Kidney tubule cell (primary cell): ENCODE results near the gene CDKN1C.
A peak's percentile ranks its signal among the peaks of the same experiment; 100 is the strongest.

Experiments
- DNase-seq: peaks from one replicate; pipeline ENCODE4 v3.0.0-alpha.2; 2018; ENCODE audit warnings: low spot score

CDKN1C gene

DNA sequence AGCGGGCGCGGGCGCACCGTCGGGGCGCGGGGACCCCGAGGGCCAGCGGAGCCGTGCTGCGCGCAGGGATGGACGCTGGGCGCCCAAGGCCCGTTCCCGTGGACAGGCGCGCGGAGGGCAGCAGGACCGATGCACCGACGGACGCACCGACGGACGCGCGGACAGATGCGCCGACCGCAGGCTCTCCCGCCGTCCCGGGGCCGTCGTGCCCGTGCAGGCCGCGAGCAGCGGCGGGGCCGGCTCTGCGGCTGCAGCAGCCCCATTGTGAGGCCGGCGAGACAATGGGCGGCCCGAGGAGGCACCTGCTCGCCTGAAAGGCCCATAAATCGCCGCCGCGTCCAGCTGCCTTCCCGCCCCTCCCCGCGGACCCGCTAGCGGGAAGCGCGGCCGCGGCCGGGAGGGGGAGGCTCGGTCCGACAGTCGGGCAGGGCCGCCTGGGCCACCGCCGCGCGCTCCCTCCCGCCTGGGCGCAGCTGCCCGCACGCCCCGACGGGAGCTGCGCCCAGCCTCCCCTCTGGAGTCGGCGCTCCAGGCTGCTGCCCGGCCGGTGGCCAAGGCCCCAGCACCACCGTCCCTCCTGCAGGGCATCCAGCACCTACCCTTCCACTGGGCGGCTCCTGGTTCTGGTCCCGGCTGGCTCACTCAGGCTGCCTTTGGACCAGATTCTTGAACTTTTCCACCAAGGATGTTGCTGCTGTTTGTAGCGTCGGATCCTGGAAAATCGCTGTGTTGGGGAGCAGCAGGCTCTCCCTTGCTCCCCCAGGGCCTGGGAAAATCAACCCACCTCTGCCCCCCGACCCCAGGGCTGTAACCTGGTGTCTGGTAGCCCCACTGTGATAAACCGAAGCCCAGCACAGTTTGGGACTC, 15.8 kb downstream of the CDKN1C start:
- no peak for DNase-seq

DNA sequence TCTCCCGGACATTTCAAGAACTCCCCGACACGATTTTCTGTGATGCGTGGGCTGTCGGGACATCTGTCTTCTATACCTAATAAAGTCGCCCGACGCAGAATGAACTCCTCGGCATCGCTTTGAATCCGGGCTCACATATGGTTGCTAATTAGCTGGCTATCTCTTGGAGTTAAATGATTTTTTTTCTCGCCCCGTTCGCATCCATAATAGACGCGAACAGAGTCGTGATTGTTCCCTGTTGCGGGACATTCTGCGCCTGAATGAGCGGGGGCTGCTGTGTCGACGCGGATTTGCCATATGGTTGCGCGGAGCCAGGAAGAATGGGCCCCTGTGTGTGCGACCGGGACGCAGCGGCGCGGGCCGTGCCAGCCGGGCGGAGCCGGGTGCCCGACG, 16.4 kb downstream of the CDKN1C start:
- no peak for DNase-seq

DNA sequence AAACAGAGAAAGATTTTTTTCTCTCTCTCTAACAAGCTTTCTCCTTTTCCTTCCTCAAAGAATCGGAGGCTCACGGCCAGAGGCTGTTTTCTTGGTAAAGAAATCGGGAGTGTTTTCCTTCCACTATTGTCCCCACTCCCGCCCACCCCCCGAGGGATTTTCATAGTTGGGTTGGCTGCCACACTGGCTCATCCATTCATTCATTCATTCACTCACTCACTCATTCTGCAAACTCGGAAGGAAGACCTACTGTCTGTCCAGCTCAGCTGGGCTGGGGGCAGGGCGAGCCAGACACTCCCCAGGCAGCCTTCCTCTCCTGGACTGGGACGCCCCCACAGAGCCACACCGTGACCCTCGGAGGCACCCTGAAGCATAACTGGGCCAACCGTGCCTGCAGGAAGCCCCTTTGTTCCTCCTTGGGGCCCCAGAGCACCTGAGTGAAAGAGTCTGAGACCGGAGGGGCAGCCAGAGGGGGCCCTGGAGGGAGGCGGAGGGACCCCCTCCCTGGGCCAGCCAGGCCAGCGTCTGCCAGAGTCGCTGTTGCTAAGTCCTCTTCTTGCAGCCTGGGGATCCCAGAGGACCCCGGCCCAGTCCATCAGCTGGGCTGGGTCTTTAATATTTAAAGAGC, 17.0 kb downstream of the CDKN1C start:
- DNase-seq: no peak

DNA sequence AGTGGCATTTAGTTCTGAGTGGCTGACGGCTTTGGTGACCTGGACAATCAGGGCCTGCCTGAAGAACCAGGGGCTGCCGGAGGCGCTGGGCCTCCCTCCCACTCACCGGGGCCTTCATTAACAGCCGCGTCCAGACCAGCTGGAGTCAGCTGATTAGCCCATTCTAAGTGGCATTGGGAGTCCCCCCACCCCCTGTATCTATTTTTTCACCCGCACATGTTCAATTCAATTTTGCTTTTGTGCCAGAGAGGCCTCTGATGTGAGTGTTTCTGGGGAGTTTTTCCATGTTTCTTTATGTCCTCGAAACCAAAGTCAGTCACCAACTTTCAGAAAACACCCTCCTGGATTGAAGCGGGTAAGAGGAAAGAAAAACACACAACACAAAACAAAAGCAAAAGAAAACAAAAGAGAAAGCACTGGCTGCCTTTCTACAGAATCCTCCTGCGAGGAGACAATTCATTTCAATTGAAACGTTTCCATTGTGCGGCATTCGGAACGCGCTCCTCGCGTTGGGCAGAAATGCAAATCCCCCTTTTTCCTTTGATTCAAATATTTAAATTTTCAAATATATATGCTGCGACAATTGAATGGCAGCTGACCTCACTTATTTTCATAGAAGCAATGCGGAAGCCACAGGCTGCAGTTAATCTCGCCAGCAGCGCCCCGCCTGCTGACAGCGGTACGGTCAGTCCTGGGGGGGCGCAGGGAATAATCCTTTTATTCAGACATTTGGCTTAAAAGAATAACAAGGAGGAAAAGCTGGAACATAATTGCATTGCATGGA, 17.7 kb downstream of the CDKN1C start:
- no peak for DNase-seq

DNA sequence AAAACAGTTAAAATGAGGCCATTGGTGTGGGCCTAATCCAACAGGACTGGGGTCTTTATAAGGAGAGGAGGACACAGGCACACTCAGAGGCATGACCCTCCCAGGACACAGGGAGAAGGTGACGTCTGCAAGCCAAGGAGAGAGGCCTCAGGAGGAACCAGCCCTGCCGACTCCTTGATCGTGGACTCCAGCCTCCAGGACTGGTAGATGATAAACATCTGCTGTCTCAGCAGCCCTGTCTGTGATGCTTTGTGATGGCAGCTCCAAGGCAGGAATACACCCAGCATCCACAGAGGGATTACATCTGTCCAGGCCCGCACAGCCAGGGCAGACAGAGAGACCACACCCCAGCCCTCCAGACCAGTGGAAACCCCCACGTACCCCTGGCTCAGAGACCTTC, 18.4 kb downstream of the CDKN1C start:
- DNase-seq: no peak

DNA sequence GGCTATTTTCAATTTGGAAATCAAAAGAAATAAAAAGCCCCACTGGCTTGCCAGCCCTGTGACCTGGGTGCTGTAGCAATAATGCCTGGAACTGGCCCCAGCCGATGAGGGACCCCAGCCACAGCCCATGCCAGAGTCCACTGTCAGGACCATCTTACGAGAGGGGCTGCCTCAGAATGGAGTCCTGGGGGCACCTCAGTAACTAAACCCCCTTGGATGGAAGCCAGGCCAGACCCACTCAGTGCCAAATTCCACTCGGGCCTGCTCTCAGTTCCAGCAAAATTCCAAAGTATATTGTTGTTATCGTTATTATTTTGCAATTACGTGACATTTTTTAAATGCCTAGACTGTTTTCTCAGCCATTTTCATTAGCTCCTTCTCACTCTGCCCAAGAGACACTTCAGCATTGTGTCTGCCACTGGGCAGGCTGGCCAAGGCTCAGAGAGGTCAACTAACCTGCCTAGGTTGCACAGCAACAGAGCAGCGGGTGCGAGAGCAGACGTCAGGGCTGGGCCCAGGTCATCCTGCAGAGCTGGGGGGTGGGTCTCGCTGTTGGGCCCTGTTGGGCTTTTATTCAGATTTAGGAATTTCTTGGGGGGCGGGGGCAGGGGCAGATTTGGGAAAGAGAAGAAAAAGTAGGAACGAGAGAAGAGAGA, 19.5 kb downstream of the CDKN1C start:
- DNase-seq: no peak

DNA sequence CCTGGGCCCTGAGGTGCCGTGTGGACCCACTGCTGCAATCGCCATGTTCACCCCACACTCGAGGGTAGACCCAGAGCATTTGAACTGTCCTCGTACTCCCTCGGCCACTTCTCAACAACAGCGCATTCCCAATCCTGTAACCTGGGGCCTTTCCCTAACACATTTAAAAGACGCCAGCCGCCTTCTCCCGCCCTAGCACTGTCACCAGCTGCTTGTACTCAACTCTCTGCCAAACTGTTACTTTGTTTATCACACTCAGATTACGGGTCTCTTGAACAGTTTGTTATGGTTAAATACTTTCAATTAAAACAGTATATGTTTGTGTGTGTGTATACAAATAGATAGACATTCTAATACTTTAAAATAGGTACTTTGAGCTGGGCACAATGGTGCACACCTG, 20.7 kb downstream of the CDKN1C start:
- DNase-seq: no peak

DNA sequence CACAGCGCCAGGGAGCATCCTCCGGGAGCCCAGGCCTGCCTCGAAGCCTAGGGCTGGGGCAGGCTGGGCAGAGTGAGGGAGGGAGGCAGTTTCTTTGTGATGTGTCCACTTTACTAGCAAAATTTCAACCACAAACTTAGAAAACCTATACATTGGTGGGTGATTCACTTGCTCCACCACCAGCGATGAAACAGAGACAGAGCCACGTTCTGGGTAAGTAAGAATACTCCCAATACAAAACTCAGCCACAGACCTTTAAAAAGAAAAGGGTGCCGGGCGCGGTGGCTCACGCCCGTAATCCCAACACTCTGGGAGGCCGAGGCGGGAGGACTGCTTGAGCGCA, 22.3 kb downstream of the CDKN1C start:
- DNase-seq: no peak

DNA sequence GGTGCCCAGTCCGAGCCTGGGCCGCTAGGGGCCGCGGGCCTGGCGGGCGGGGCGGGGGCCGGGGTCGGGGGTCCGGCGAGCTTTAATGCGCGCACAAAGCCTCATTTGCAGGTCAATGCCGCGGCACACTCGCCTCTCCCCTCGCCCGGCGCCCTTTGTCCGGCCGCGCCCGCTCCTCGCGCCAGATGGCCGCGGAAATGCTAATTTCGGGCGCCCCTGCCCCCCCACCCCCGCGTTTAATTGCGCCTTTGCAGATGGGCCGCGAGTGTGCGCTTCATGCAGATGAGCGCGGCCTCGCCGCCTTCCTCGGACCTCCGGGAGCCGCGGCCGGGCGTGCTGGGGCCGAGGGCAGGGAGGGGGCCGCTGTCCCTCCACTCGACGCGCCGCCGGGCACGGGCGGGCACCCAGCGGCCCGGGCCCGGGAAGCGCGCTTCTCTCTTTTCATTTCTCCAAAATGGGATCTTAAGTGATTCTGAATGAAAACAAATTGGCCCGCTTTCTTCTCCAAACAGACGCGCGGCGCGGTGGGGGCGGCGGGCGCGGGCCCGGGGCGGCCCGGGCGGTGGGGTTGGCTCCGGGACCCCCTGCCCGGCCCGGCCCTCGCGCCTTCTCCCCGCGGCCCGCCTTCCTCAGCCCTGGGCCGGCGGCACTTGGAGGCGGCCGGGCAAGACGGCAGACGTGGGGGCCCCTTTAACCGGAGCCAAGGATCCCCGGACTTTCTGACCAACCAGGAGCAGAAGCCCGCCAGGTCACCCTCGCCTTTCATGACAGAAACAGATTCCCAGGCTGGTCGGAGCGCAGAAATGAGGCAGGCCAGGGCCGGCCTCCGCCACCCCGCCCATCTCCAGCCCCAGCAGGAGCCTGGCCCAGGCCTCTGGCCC, 22.9 kb downstream of the CDKN1C start:
- DNase-seq: no peak

DNA sequence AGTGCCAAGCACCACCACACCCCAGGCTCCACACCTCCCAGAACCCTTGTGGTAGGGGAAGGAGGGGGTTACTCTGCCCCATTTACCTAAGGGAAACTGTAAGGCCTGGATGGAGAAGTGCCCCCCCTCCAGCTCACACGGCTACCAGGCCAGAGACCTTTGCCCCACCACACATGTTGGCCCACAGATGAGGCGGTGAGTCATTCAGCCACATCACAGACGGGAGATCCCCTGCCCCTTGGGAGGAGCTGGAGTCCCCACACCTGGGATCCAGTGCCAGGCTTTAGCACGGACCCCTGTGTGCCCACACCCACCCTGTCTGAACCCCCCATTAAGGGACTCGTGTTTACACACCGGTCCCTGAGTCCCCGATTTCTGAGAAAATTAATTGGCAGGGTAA, 24.9 kb downstream of the CDKN1C start:
- DNase-seq: peak; percentile 64

DNA sequence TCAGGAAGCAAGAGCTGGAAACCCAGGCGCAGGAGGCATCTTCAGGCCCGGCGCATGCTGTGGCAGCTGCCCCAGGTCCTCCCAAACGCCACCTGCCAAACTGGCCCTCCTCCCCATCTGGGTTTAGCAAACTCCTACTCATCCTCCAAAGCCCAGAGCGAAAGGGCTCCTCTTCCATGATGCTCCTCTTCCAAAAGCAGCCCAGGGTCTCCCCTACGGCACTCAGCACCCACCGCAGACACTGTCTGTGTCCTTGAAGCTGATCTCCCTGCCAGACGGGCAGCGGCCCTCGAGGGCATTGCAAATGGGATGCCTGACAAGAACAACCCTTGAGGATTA, 25.9 kb downstream of the CDKN1C start:
- DNase-seq: no peak

DNA sequence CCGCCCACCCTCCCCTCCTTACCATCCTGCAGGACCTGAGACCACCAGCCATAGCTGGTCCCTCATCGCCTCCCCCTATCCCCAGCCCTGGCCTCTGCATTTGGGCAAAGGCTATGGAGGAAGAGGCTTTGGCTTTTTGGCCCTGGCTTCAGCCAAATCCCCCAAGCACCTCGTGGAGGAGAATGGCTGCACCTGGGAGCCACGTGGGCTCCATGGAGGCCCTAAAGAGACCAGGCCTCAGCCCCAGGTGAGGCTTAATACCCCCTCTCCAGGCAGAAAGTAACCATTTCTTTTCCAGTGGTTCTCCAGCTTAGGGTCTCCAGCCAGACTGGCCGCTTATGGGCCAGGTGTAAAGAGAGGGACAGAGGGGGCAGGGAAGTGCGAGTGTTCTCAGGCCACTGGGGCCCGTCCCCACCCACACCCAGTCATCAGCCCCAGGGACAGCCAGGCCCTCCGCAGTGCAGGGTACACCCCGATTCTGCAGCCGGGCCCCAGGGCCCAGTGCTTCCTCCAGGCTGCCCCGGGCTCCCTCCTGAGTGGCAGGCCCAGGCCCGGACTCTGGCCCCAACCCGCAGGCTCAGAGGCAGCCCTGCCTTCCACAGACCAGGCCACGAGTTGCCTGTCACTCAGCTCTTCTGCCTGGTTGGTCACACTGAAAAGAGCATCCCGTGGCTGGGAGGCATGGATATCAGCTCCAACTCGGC, 26.4 kb downstream of the CDKN1C start:
- DNase-seq: no peak

DNA sequence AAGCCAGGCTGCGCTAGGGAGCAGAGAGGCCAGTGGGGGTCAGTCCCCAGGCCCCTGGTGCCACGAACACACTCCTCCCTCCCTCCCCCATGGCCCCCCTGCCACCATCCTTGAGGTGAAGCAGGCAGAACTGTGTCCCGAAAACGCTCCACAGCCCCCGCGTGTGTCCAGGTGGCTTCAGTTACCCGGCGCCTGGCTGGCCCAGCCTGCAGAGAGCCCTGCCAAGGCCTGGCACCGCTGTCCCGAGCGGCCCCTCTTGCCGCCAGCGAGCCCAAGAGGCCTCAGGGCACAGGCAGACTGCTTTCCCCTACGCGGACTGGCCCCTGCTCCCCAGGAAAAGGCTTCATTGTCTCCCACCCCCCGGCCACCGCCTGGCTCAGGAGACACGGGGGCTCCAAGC, 27.7 kb downstream of the CDKN1C start:
- no peak for DNase-seq

DNA sequence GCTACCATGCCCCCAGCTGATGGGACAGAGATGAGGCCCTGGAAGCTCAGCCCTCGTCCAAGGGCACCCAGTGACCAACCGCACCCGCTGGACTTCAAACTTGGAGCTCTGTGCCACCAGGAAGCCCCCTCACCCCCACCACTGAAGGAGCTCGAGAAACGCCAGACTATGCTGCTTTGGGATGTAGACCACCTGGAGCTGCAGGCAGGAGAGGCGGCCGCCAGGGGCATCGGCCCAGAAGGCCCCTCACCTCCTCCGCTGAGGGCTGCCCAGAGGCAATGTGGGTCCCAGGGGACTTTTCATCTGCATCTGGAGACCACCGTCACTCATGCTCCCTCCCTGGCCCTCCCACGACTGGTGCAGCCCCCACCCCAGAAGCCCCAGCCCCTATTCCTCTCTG, 28.3 kb downstream of the CDKN1C start:
- DNase-seq: no peak

DNA sequence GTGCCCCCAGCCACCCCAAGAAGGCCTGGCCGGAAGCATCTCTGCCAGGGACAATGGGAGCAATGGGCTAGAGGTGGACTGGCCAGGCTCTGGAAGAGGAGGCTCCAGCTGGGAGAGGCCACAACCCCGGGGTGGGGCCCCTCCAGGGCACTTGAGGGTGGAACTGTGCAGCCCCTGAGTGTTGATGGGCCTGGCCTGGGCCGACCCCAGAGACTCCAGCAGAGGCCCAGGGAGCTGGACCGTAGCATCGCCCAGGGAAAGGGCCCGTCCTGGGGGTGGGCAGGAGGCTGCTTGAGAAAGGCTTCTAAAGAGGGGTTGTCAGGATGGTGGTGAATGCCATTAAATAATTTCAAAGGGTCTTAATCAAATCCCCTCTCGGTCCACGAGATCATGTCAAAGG, 30.4 kb downstream of the CDKN1C start:
- no peak for DNase-seq

DNA sequence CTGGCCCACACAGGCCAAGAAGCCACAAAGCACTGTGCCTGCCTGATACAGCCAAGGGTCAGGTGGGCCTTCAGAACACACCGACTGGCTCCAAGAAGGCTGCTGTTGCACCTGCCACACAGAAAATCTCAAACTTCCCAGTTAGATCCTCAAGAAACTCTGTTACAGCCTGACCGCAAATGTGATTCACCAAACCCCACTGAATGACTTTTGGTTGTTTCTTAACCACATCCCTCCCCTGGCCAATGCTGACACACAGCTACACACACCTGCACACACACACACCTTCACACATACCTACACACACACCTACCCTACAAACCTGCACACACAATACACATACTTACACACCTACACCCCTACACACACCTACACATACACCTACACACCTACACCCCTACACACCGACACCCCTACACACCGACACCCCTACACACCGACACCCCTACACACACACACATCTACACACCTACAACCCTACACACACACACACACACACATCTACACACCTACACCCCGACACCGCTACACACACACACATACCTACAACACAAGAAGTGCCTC, 31.5 kb downstream of the CDKN1C start:
- peak; percentile 4 for DNase-seq

DNA sequence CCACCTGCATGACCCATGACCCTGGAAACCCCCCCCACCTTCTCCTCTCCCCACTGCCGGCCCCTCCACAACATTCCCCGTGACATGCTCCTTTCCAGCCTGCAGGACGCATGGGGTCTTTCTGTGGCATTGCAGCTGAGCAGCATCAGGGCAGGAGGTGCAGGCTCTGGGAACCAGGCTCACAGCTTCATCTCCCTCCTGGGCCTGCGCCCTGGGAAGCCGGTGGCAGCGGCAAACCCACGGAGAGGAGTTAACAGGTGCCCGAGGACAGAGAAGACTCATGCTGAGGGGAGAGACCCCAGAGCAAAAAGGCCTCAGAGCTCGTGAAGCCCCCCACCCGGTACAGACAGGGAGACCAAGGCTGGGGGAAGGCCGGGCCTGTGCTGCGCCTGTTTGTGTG, 32.2 kb downstream of the CDKN1C start:
- DNase-seq: no peak

DNA sequence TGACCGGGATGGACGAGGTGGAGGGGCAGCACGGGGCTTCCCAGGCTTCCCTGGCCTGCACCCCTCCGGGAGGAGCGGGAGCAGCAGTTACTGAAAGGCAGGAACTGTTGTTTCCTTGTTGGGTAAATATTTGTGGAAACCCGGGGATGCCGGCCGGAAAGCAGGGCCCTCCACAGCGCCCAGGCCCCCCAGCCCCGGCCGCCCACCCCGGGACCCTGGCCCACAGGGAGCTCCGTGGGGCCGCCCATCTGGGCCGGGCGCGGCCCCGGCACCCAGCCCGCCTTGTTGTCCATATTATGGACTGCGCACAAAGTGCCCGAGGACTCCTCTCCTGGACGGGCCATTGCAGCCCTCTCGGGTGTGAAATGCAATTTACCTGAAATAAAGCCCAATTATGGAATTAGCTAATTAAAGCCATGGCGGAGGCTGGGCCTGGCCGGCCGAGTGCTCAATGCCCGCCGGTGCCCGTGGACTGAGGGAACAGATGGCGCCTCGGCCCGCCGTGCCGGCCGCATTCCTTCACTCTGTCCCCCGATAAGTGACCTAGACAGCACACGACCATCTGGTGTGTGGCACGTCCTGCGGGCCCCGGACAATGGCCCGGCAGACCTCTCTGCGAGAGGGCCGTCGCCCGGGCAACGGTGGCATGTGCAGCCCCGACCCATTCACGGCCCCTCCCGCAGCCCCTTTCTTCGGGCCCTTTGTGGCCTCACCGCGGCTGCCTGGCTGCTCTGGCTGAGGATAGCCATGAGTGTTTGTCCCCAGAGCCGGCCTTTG, 35.4 kb downstream of the CDKN1C start:
- DNase-seq: no peak

DNA sequence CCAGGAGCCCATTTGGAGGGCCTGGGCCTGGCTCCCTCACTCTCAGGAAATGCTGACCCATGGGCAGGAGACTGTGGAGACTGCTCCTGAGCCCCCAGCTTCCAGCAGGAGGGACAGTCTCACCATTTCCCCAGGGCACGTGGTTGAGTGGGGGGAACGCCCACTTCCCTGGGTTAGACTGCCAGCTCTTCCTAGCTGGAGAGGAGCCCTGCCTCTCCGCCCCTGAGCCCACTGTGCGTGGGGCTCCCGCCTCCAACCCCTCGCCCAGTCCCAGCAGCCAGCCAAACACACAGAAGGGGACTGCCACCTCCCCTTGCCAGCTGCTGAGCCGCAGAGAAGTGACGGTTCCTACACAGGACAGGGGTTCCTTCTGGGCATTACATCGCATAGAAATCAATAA, 37.1 kb downstream of the CDKN1C start:
- DNase-seq: no peak

DNA sequence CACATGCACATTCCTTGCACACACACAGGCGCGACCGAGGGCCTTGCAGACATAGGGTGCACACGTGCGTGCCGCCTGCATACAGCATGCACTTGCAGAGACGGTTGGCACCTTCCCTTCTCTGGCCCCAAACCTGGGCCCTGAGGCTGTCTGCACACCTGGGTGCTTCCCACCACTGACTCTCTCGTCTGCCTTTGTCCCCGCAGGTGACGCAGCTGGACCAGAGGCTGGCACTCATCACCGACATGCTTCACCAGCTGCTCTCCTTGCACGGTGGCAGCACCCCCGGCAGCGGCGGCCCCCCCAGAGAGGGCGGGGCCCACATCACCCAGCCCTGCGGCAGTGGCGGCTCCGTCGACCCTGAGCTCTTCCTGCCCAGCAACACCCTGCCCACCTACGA, 38.0 kb downstream of the CDKN1C start:
- DNase-seq: no peak
